GM12878 (cell line): ENCODE data around the gene CHST13. TPM values are rescaled to one million over a fixed set of nuclear protein-coding genes. Genes with fewer than 3 reads are reported as not detected.

Experiments used
- ATAC-seq: fragments of 200-7000 bp; cut with Tn5 transposase; 3 replicates; pipeline ENCODE4 v1.9.1; 2020; ENCODE audit warnings: mild to moderate bottlenecking, moderate library complexity
- BruUV-seq: library from RNA; stranded (reverse); fragments of 400-500 nt; replicated peaks from 2 replicates; lab custom pipeline; 2021; lab: Mats Ljungman, UMichigan
- CTCF ChIA-PET: fragments of 300-600 bp; sonication (Branson Sonifier 250); formaldehyde crosslinking; extraction: SDS; loops from one replicate; lab custom pipeline; 2021; ENCODE audit warnings: inconsistent platforms; lab: Yijun Ruan, JAX
- POLR2A ChIA-PET: fragments of 350-600 bp; formaldehyde crosslinking; extraction: SDS; loops from one replicate; lab custom pipeline; 2021; ENCODE audit warnings: inconsistent platforms; lab: Charles Lee
- RAD21 ChIA-PET: fragments of 300-600 bp; sonication (Branson Sonifier 250); formaldehyde crosslinking; loops from one replicate; lab custom pipeline; 2023; ENCODE audit warnings: antibody characterized with exemption; ENCODE audit not compliant: unreplicated experiment; lab: Charles Lee
- SMC1A ChIA-PET: fragments of 300-600 bp; sonication (Branson Sonifier 250); formaldehyde crosslinking; loops from one replicate; lab custom pipeline; 2023; ENCODE audit not compliant: unreplicated experiment, uncharacterized antibody; lab: Charles Lee
- DNase-seq: peaks from one replicate; pipeline ENCODE4 v3.0.0-alpha.2; 2011; ENCODE audit warnings: low read depth, low spot score
- FAIRE-seq: peaks from 3 replicates; lab custom pipeline; 2011; peaks lifted over from hg19 to GRCh38; lab: Jason Lieb, UNC
- H2AFZ ChIP-seq: 2 replicates; pipeline ENCODE4 v1.6.0; 2011; ENCODE audit warnings: low read depth, low read length, control low read depth; ENCODE audit not compliant: control insufficient read depth
- H3K27ac ChIP-seq: 2 replicates; pipeline ENCODE4 v1.5.1; 2011; ENCODE audit warnings: control low read depth; ENCODE audit not compliant: control insufficient read depth, insufficient read depth
- H3K27me3 ChIP-seq, 2 experiments: replicated peaks in 1 of 2; 2 replicates each; pipeline versions ENCODE4 v1.6.0 to v1.6.1; 2011; ENCODE audit warnings: low read length in 1 of 2; ENCODE audit not compliant: control insufficient read depth in 2 of 2, insufficient read depth in 2 of 2
- H3K36me3 ChIP-seq, 2 experiments: 2 replicates each; pipeline ENCODE4 v1.5.1; 2011; ENCODE audit warnings: low read length in 1 of 2; ENCODE audit not compliant: control insufficient read depth in 2 of 2, insufficient read depth in 2 of 2
- H3K4me1 ChIP-seq: 2 replicates; pipeline ENCODE4 v1.6.1; 2011; ENCODE audit warnings: mild to moderate bottlenecking, low read length, moderate library complexity, mixed read lengths; ENCODE audit not compliant: control insufficient read depth, insufficient read depth
- H3K4me2 ChIP-seq: 2 replicates; pipeline ENCODE4 v1.6.0; 2011; ENCODE audit warnings: control low read depth; ENCODE audit not compliant: control insufficient read depth, insufficient read depth
- H3K4me3 ChIP-seq: fragments of 200-600 bp; sonication (generic); 2 replicates; pipeline ENCODE4 v1.5.1; 2016
- H3K79me2 ChIP-seq: 2 replicates; pipeline ENCODE4 v1.6.0; 2011; ENCODE audit warnings: low read length; ENCODE audit not compliant: control insufficient read depth, insufficient read depth
- H3K9ac ChIP-seq: 2 replicates; pipeline ENCODE4 v1.8.0; 2011; ENCODE audit warnings: low read length, control low read depth, mixed read lengths; ENCODE audit not compliant: control insufficient read depth, insufficient read depth
- H3K9me3 ChIP-seq: replicated peaks from 3 replicates; pipeline ENCODE4 v1.5.1; 2011; ENCODE audit warnings: mild to moderate bottlenecking, low read length; ENCODE audit not compliant: control insufficient read depth, insufficient read depth
- H4K20me1 ChIP-seq: 2 replicates; pipeline ENCODE4 v1.6.0; 2011; ENCODE audit not compliant: control insufficient read depth, insufficient read depth
- ATF7 ChIP-seq: fragments of 450-650 bp; IDR thresholded peaks from 2 replicates; pipeline ENCODE4 v1.6.1; 2016; ENCODE audit warnings: low read depth, mild to moderate bottlenecking
- EED ChIP-seq: sonication (generic); IDR thresholded peaks from 2 replicates; pipeline ENCODE4 v1.6.1; 2016; ENCODE audit warnings: antibody characterized with exemption, low read depth
- ESRRA ChIP-seq: IDR thresholded peaks from 2 replicates; pipeline ENCODE4 v1.6.1; 2012; ENCODE audit warnings: mild to moderate bottlenecking, low read length, improper control_type of control experiment
- ETV6 ChIP-seq, 2 experiments: fragments of 450-650 bp in 1 of 2; IDR thresholded peaks in 1 of 2; conservative IDR thresholded peaks in 1 of 2; 2 replicates each; pipeline ENCODE4 v1.6.1; 2014; ENCODE audit warnings: antibody characterized with exemption in 1 of 2, borderline replicate concordance in 1 of 2, low read depth in 1 of 2, mild to moderate bottlenecking in 1 of 2, moderate library complexity in 1 of 2
- FOS ChIP-seq: IDR thresholded peaks from 3 replicates; pipeline ENCODE4 v1.6.1; 2011; ENCODE audit warnings: borderline replicate concordance; ENCODE audit not compliant: insufficient read length; ENCODE audit errors: extremely low read depth
- RB1 ChIP-seq: fragments of 450-650 bp; formaldehyde crosslinking; IDR thresholded peaks from 2 replicates; pipeline ENCODE4 v1.6.1; 2017; ENCODE audit warnings: mild to moderate bottlenecking, borderline replicate concordance
- RELA ChIP-seq: fragments of 450-650 bp; IDR thresholded peaks from 2 replicates; pipeline ENCODE4 v1.8.0; 2014; ENCODE audit warnings: borderline replicate concordance; ENCODE audit not compliant: partially characterized antibody
- SP1 ChIP-seq: IDR thresholded peaks from one replicate; pipeline ENCODE4 v1.6.1; 2011; ENCODE audit warnings: low read depth, low read length
- ZNF274 ChIP-seq: IDR thresholded peaks from one replicate; pipeline ENCODE4 v1.8.0; 2011; ENCODE audit not compliant: insufficient read length, insufficient read depth
- WGBS: methylation state at CpG from one replicate; pipeline ENCODE4 v1.1.6; 2016; ENCODE audit warnings: low lambda C conversion rate; ENCODE audit not compliant: insufficient replicate concordance, insufficient coverage; ENCODE audit errors: missing lambda C conversion rate; 5-methylcytosine and 5-hydroxymethylcytosine counted together
- in situ Hi-C: fragments of 300-500 bp; cut with MboI; formaldehyde crosslinking; loops from 9 replicates; pipeline ENCODE4 v1.14.3; 2018; ENCODE audit warnings: mixed read lengths
- intact Hi-C: fragments of 100-400 bp; cut with micrococcal nuclease; formaldehyde crosslinking; loops from one replicate; pipeline ENCODE4 v1.14.2; 2022; ENCODE audit not compliant: unreplicated experiment
- polyA plus RNA-seq, 11 experiments: library from polyadenylated mRNA; depleted of rRNA in 4 of 11; unstranded in 6 of 11; stranded (reverse) in 5 of 11; fragments of >200 nt; fragmentation: Nextera tagmentation in 4 of 11; fragmentation: Illumina TruSeq in 1 of 11; extraction: Ambion mirVana in 4 of 11; extraction: Trizol in 1 of 11; gene quantifications; 1 replicate in 1 of 11; 2 replicates in 10 of 11; pipeline versions ENCODE4 v1.2.1 to v1.2.3, GENCODE V29; 2011 to 2016; ENCODE audit warnings: inconsistent platforms in 2 of 11, missing spikeins in 2 of 11, low read depth in 1 of 11
- total RNA-seq, 4 experiments: library from RNA; depleted of rRNA in 3 of 4; stranded (reverse); fragments of >200 nt in 3 of 4; fragmentation: Illumina TruSeq in 1 of 4; extraction: Trizol in 1 of 4; gene quantifications; 2 replicates each; pipeline versions ENCODE4 v1.2.1 to v1.2.3, GENCODE V29; 2013 to 2021
- TF ChIP-seq, protein P1 (sequence below): fragments of 450-650 bp; IDR thresholded peaks from 2 replicates; pipeline ENCODE4 v1.6.1; 2014; ENCODE audit warnings: mild to moderate bottlenecking

CHST13 gene
- total and polyA plus RNA-seq, 10 of the 15 experiments (the other 5 are each of a cell fraction or from before 2014, with no cell fraction given), result not detected

DNA sequence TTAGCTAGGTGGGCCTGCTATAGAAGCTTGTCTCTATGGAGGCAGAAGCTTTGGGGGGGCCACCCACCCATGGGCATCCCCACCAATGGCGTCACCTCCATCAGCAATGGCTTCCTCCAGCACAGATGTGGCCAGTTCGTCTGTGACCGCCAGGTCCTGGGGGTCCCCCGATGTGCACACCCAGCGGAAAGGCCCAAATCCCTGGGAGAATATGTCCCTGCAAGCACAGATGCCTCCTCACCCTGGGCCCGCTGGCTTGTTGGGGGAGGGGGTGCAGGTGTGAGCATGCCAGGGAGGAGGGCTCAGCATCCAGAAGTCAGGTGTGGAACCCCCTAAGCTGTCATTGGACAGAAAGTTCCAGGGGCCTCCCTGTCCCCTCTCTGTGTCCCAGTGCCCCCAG is 26.0 kb upstream of the CHST13 start (continued):
- TF ChIP-seq ATF7 (no peak), FOS (no peak), SP1 (no peak), ESRRA (no peak), ETV6 (conservative IDR thresholded peaks at IDR 0.05 in 1 of 2, IDR thresholded peaks at IDR 0.05 in 1 of 2; ENCODE audit: borderline replicate concordance in 1 of 2, low read depth in 1 of 2) (no peak), RB1 (no peak), RELA (no peak)

DNA sequence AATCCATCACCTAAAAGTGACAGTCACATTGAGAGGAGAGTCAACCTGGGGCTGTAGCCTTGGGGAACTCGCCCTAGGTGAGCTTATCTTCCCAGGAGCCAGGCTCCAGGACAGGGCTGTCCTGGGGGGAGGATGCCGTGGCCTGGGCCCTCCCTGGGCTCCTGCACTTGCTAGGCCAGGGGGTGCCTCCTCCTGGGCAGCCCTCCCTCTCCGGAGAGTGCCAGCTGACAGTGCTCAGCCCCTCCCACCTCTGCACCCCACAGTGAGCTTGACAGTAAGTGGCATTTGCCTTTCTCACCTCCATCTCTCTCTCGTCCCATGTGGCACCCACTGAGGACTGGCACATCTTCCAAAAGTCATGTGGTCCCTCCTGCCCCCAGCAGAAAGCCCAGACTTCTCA is 25.5 kb upstream of the CHST13 start:
- POLR2A ChIA-PET, result no interaction called here
- no peaks in the 10 kb centered on the region for H3K4me1 ChIP-seq
- TF ChIP-seq, protein P1, sequence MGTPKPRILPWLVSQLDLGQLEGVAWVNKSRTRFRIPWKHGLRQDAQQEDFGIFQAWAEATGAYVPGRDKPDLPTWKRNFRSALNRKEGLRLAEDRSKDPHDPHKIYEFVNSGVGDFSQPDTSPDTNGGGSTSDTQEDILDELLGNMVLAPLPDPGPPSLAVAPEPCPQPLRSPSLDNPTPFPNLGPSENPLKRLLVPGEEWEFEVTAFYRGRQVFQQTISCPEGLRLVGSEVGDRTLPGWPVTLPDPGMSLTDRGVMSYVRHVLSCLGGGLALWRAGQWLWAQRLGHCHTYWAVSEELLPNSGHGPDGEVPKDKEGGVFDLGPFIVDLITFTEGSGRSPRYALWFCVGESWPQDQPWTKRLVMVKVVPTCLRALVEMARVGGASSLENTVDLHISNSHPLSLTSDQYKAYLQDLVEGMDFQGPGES, result no peak
- TF ChIP-seq ZNF274, result no peak
- TF ChIP-seq EED, result no peak
- CTCF ChIA-PET, result no interaction called here
- H2AFZ ChIP-seq, result no peak overlapping the region
- H3K79me2 ChIP-seq, result no peaks in the 10 kb centered on the region
- H3K4me3 ChIP-seq, result no peak overlapping the region
- H3K9me3 ChIP-seq, result no peaks in the 10 kb centered on the region
- 7% methylated on average over 4 of the region's 4 CpGs for WGBS
- SMC1A ChIA-PET, result no interaction called here
- FAIRE-seq, result no peak
- no peak for DNase-seq
- H3K27me3 ChIP-seq, result no peaks in the 10 kb centered on the region
- H3K4me2 ChIP-seq, result no peak overlapping the region
- no peak overlapping the region for H3K9ac ChIP-seq
- no TSS peak for BruUV-seq
- intact Hi-C loops, result no loop called here
- H4K20me1 ChIP-seq, result no peaks in the 10 kb centered on the region
- ATAC-seq, result no peak
- in situ Hi-C loops, result no loop called here
- no peak overlapping the region for H3K27ac ChIP-seq
- RAD21 ChIA-PET, result no interaction called here
- H3K36me3 ChIP-seq, result no peaks in the 10 kb centered on the region
